ENCODE measurements around the gene PARP12. TPM values are rescaled to one million over a fixed set of nuclear protein-coding genes. Genes with fewer than 3 reads are reported as not detected.

Gene PARP12
- total RNA-seq, 1 donor from 2014 or later = 9.4 TPM

DNA sequence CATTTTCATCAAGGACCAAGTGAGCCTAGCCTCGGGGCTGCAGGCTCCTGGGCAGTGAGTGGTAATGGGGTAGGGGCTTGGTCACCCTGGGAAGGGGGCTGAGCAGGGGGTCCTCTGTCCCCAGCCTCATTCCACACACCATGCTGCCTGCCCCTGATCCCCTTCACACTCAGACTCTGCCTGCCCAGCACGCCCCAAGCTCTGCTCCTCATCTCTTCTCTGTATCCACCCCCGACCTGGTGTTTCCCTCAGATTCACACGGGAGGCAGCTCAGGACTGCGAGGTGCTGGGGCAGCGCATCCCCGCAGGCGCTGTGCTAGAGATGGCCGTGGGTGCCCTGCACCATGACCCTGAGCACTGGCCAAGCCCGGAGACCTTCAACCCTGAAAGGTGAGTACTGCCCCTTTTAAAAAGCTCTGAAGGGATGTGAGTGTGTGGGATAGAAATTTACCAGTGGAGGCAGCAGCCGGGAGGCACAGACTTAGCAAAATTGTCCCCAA lies 47.2 kb downstream of the PARP12 start:
- no peak for DNase-seq (ENCODE audit: low spot score)

DNA sequence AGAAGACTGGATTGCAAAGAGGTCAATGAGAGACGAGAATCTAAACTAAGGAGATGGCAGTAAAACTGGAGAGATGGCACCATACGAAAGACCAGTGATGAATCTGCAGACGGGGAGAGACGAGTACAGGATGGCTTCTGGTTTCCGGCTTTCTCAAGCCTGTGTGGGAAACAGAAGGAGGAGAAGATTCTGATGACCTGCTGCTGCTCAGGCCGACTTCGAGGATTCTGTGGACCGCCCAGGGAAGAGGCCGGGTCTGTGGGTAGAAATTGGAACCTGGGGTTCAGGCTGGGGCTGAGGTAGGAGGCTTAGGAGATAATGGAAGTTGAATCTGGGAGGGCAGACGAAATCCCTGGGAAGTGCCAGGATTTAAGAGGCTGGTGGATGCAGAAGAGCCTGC lies 48.6 kb downstream of the PARP12 start:
- no peak for DNase-seq (ENCODE audit: low spot score)

DNA sequence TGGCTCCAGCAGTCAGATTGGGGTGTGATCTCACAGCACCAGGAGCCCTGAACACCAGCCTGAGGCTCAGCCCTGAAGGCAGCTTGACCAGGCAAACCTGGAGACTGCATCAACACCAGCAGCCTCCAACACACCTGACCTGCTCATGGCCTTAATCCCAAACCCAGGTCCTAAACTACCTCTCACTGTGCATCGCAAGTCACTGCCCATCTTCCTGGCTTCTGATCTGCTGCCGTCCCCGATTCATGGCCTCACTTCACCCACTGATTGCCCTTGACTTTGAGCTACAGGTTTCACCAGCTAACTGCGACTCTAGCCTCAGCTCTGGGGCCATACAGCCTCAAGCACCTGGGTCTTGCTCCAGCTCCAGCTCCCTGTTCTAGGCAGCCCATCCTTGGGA lies 49.1 kb downstream of the PARP12 start:
- no peak for DNase-seq (ENCODE audit: low spot score)

DNA sequence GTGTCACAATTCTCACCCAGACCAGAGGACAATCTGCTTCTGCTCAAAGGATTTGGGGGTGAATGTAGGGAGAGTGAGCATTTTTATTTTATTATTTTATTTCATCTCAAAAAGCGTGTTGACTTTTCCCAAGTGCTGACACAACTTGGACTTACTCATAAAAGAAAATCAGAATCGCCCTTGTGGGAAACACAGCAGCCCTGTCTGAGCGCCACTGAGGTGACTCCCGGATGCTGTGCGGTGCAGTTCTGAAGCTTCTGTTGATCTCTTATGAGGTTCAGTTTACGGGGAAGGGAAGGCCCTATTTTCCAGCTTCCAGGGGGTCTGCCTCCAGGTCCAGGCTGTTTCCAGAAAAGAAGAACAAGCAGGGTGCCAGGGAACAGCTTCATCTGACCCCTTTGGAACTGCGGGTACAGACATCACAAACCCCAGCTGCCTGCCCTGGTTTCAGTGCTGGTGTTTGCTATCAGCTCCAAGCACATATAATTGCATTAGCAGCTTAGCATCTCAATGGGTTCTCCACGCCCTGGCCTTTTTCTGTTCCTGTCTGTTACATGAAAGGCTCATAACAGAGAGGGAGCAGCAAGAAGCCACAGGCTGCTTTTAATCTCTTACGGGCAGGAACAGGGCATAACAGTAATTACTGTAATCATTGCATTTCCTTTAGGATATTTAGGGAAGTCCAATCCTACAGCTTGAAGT lies 52.4 kb downstream of the PARP12 start:
- DNase-seq (ENCODE audit: low spot score) = no peak

DNA sequence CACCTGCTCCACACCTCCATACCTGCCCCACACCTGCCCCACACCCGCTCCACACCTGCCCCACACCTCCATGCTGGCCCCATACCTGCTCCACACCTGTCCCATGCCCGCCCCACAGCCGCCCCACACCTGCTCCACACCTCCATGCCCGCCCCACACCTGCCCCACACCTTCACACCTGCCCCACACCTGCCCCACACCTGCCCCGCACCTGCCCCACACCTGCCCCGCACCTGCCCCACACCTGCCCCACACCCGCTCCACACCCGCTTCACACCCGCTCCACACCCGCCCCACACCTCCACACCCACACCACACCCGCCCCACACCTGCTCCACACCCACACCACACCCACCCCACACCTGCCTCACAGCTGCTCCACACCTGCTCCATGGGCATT lies 53.0 kb downstream of the PARP12 start:
- DNase-seq (ENCODE audit: low spot score) = no peak

DNA sequence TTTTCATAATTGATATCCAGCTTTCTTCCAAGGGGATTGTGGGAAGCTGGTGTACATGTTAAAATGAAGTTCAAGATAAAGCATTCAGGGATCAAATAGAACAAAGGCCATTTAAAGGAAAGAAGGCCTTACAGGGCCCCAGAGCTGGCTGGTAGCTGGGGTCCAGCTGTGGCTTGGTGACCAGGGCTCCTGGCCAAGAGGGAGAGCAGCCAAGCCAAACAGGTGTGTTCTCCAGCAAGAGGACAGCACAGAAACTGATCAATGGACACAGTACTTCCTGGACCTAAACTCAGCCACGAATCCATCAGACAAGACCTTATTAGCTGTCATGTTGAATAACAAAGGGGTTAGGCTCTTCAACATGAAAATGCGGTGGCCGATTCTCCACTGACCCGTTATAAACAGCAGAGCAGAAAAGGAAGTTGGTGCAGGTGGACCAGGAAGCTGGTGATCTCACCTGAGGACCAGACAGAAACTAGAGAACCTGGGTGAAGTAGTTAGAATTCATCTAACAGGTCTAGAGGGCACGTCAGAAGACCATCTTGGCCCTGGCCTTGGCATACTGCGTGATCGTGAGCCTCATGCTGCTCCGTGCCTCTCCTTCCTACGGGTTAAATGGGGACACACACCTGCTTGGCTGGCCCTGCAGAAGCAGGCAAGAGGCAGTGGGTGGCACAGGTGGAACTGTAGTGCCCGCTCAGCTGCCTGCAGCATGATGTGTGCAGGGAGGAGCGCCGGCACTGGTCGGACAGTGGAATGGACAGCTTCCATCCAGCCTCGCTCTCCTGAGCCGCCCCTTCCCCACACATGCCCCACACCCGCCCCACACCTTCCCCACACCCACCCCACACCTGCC lies 53.8 kb downstream of the PARP12 start:
- DNase-seq (ENCODE audit: low spot score) = no peak

DNA sequence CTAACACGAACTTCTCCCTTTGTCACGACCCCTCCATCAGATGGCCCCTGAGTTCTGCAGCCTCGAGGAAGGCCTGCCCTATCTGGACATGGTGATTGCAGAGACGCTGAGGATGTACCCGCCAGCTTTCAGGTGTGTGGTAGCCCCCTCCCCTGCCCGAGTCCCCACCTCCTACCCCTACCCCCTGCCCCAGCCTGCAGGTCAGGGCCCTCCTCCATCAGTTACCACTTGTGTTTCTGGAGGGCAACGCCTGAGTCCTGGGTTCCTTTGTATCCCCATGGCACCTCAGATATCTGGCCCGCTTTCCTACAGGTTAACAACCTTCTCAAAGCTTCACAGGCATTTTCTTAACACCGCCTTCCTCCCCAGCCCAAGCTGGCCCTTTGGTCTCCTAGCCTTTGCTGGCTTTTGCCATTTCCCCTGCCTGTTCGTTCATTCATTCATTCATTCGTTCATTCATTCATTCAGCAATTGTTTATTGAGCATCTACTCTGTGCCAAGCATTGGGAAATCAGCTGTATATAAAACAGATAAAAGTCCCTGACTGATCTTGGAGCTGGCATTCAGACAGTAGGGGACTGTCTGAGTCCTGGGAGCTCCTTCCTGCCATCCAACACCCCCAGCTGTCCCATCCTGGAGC lies 55.6 kb downstream of the PARP12 start:
- no peak for DNase-seq (ENCODE audit: low spot score)

DNA sequence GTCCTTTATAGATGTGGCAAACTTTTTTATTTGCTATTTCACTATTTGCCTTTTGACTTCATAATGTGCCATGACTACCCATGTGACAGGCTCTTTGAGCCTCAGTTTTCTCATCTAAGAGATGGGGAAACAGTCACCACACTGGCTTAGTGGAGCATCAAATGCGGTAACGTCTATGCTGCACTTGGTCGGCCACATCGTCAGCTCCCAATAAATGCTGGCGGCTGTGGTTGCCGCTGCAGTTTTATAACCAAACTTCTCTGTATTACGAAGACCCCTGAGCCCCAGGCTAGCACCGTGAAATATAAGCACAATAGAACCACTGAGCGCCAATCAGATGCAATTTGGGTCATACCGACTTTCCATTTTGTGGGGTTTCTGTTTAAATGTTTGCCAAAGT lies 56.2 kb downstream of the PARP12 start:
- no peak for DNase-seq (ENCODE audit: low spot score)

DNA sequence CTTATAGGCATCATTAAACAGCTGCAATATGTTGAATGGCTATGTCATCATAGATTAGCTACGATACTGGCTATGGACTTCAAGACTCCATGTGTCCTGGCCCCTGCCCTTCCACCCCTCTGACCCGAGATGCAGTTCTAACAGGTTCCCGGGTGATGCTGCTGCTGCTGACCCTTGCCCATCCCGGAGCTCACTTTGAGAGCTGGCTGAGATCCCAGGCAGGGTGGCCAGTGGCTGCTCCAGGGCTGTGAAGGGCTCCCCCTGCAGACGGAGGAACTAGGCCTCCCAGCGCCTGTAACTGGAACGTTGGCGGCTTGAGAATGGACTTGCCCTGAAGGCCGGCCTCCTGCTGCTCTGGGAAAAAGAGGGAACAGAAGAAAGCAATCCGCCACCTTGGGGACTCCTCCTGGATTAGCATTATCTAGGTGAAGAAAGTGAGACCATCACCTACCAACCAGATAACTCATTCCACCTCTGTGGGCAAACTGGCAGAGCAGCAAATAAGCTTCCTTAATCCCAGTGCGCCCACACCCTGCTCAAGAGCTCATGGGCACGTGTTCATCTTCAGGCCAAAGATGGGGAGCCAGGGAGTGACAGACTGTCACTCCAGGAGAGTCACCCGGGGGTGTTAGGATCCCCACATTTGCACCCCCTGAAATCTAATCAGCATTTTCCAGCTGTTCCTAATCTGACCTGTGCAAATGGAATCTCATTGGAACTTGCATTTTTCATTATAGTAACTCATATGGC lies 56.8 kb downstream of the PARP12 start:
- no peak for DNase-seq (ENCODE audit: low spot score)

DNA sequence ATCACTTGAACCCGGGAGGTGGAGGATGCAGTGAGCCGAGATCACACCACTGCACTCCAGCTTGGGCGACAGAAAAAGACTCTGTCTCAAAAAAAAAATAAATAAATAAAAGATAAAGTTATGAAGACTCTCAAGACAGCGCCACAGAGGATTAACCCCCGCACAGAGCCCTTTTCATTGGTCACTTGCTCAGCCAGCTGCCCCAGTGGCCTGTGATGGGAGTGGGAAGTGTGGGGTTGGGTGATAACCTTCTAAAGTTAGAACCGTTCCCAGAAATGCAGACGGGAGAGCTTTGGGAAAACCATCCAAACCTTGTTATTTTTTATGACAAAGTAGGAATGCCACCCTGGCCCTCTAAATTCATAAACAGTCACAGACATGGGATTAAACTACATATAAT lies 57.4 kb downstream of the PARP12 start:
- DNase-seq (ENCODE audit: low spot score) = no peak

DNA sequence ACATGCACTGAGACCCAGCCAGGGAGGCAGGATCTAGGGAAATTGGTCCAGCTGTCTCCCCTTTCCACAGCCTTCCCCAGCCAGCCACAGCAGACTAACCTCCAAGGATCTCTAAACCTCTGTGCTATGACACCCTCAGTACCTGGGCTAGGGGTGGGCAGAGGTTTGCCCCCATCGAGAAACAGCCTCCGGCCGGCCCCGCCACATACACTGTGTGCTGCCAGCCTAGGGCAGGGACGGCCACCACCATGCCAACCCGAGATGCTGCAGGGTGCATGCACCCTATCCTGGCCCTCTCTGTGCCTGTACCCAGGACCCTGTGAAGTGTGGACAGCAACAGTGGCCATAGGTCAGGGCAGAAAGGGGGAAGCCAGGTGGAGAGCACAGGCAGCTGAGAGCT lies 58.1 kb downstream of the PARP12 start:
- no peak for DNase-seq (ENCODE audit: low spot score)

DNA sequence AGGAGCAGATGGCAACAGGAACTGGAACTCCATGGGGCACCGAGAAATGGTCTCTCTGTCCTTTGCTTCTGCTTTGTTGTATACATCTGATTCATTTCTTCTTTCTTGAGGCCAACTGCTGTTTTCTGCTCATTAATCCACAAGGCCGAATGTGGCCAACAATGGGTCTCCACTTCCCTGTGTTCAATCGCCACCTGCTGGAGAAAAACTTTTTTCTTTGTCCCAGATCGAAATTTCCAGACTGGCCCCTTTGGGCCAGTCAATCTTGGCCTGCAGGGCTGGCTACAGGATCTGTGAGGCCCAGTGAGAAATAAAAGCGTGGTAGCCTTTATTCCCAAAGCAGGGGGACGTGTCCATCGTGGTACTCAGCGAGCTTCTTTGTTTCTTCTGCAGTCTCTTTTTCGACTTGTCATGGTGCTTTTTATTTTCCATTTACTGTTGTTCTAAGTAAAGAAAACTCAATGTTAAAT lies 58.8 kb downstream of the PARP12 start:
- DNase-seq (ENCODE audit: low spot score) = peak; percentile 30

DNA sequence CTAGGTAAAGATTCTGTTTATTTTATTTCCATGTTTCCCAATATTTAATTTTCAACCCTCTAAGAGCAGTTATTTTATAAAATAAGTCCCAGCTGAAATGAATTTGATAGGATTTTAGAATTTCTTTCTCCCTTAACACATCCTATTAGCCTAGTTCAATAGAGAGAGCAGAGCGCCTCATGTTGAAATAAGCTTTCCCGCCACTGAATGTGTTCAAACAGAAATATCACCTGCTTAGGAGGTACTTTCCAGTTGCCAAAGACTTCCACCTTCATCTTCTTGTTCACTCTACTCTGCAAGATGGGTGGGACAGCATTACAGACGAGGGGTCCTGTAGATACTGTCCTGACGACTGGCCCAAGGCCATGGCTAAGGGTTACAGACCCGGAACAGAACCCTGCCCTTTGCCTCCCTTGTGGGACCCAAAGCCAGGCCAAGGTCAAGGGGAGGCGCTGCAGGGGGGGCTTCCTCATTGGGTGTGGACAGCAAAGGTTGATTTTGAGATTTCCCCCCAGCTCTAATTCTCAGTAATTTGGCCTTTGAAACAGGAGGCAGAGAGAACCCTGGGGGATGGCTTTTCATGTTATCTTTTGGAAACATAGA lies 62.0 kb downstream of the PARP12 start:
- no peak for DNase-seq (ENCODE audit: low spot score)

DNA sequence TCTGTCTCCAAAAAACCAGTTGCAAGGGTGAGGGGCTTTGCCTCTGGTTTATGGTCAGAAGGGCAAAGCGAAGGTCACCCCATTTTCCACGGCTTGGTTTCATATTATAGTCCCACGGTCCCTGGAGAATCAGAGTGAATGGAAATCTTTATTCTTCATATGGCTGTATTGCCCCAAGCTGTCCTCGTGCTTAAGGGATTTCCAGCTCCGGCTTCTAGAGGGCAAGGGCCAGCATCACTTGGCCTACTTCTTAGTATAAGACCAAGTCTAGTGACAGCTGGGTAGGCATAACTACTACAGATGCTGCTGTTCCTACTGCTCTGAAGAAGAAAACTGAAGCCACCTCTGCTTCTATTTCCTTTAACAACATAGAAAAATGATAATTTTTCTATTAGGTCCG lies 63.2 kb downstream of the PARP12 start:
- DNase-seq (ENCODE audit: low spot score) = no peak

DNA sequence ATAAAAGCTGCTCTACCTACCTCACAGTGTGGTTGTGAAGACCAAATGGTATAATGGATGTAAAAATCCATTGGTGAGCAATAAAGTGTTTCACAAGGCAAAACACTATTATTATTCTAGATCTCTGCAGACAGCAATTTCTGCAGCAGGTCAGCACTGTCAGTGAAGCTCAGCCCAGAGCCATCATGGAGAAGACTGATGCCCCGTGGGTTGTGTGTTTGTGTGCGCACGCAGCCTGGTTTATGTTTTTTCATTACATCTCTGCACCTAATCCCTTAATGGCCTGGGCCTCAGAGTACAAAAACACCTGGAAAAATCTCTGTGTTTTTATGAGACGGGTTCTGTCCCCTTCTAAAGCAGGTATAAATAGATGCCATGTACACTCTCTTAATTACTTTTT lies 64.2 kb downstream of the PARP12 start:
- no peak for DNase-seq (ENCODE audit: low spot score)

DNA sequence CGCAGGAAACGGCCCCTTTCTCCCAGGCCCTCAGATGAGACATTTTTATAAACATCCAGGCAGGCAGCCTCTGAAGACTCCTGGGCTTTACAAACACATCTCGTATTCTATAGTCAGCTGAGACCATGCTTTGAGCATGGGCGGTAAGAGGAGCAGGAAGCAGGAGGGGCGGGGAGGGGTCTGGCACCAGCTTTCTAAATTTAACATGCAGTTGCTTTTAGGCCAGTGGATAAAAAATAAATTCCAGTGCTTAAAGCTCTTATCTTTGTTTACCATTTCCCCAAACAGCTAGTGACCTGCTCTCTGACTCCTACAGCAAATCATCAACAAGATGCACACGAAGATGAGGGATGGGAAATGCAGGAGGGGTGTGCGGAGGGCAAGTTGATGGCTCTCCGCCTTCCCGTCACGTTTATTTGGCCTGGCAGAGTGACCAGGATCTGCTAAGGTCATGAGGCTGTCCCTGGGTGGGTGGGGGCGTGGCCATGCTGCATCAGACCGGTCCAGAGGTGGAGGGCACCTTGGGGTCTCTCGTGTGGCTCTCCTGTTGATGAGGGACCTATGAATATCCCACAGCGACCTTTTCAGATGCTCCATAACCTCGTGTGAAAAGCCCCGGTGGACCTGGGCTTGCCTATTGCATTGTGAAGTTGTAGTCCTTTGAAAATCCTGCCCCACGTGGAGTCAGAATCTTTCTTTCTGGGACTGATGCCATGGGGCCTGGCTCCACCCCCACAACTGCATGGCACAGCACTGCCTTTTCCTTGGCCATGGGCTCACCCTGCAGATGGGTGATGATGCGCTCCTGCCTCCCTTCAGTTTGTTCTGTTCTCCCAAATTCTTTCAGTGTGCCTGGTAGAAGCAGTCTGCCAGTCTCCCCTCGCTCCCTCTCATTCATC lies 67.5 kb downstream of the PARP12 start:
- DNase-seq (ENCODE audit: low spot score) = peak; percentile 33

DNA sequence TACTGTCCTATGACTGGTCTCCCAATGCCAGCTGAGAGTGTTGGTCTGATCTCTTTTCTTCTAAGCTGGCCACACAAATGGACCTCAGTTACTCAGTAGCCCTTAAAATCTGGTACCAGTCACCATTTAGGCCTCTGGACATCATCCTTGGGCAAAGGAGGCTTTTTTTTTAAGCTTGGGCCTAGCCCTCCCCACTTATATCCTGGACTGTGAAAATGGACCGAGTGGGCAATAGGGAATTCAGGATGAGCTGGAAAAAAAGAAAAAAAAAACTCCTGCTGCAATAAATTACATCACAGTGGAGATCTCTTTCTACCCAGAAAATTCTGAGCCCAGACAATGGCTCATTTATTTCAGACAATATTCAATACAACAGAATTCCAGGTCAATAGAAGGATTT lies 68.4 kb downstream of the PARP12 start:
- no peak for DNase-seq (ENCODE audit: low spot score)

DNA sequence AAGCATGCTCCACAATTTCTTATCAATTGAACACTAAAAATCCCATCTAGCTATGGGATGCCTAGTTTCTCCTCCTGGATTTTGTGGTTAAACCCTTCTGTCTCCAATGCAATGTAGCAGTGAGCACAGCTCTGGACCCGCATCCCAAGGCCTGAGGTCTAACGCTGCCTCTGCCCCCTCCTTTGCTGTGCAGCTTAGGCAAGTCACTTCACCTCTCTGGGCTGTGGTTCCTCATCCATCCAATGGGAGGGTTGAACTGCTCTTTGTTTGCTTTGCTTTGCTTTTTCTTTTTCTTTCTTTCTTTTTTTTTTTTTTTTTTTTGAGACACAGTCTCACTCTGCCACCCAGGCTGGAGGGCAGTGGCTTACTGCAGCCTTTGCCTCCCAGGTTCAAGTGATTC lies 69.2 kb downstream of the PARP12 start:
- DNase-seq (ENCODE audit: low spot score) = no peak

DNA sequence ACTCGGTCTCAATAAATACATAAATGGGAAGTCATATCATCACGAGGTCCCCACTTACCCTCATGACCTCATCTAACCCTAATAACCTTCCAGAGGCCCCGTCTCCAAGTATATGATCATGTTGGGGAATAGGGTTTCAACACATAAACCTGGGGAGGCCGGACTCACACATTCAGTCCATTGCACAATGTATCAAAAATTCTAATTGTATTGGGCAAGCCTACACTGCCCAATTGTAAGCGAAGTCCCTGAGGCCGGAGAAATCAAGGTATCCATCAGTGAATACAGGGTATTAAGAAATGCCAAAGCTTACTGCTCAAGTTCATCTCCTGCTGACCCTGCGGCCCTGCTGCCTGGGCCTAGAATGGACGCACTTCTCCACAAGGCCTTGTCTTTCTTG lies 69.6 kb downstream of the PARP12 start:
- no peak for DNase-seq (ENCODE audit: low spot score)

DNA sequence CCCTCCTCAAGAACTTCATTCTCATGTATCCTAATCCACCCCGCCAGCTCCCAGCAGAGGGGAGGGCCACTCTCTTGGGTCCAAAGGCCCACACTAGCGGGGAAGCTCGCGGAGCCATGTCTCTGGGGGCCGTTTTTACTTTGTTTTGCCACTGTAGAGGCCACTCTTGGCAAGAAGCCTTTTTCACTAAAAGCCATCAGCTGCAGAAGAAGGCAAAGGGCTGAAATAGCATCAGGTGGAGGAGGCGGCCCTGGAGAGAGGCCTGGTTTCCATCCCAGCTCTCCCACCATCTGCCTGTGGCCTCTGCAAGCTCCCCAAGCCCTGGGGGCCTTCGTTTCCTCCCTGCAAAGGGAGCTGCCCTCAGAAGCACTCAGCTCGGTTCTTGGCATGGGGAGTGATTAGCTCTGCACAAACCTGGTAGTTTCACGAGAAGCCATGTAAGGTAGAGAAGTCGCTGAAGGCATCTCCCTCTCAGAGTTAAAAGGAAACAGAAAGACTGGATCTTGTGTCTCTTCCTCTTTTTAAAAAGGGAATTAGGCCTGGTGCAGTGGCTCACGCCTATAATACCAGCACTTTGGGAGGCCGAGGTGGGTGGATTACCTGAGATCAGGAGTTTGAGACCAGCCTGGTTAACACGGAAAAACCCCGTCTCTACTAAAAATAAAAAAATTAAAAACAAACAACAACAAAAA lies 70.3 kb downstream of the PARP12 start:
- DNase-seq (ENCODE audit: low spot score) = no peak
